ENCODE results near the gene PMEL.
"Not testable (repeated sequence)": the region's sequence is repeated elsewhere in the genome, so short reads cannot be mapped to it uniquely, and the experiment has no call there.

GRCh38 chr12:55999522-55999921 is 33.7 kb upstream of the PMEL start:
- not testable (repeated sequence) for TF ChIP-seq GABPA (IDR thresholded peaks at IDR 0.05; ENCODE audit: low read depth); CTCF (IDR thresholded peaks at IDR 0.05); MAX (IDR thresholded peaks at IDR 0.05; ENCODE audit: low read depth); JUND (IDR thresholded peaks at IDR 0.05); EP300 (IDR thresholded peaks at IDR 0.05; ENCODE audit: borderline replicate concordance in 1 of 2, low read depth in 1 of 2, low read length in 1 of 2); SIN3A (IDR thresholded peaks at IDR 0.05; ENCODE audit: borderline replicate concordance, low read depth, low read length)

Measured in SK-N-SH (cell line).